ENCODE measurements around the gene GMPR2. TPM values are rescaled to one million over a fixed set of nuclear protein-coding genes. Genes with fewer than 3 reads are reported as not detected.

Gene GMPR2
- total and polyA plus RNA-seq, 2 of the 4 experiments (the other 2 are of a cell fraction), result 63.7 to 92.5 TPM

GRCh38 chr14:24252289-24253124 lies 19.8 kb downstream of the GMPR2 start:
- TF ChIP-seq, protein P1, sequence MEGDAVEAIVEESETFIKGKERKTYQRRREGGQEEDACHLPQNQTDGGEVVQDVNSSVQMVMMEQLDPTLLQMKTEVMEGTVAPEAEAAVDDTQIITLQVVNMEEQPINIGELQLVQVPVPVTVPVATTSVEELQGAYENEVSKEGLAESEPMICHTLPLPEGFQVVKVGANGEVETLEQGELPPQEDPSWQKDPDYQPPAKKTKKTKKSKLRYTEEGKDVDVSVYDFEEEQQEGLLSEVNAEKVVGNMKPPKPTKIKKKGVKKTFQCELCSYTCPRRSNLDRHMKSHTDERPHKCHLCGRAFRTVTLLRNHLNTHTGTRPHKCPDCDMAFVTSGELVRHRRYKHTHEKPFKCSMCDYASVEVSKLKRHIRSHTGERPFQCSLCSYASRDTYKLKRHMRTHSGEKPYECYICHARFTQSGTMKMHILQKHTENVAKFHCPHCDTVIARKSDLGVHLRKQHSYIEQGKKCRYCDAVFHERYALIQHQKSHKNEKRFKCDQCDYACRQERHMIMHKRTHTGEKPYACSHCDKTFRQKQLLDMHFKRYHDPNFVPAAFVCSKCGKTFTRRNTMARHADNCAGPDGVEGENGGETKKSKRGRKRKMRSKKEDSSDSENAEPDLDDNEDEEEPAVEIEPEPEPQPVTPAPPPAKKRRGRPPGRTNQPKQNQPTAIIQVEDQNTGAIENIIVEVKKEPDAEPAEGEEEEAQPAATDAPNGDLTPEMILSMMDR (conservative IDR thresholded peaks at IDR 0.05; ENCODE audit: low read depth, low read length), result no peak
- TF ChIP-seq CHD1 (IDR thresholded peaks at IDR 0.05; ENCODE audit: low read depth, low read length), result no peak
- TF ChIP-seq RAD21 (IDR thresholded peaks at IDR 0.05; ENCODE audit: low read length), result no peak
- no peak for TF ChIP-seq NFE2L2 (IDR thresholded peaks at IDR 0.05; ENCODE audit: low read depth, low read length)
- TF ChIP-seq MXI1 (IDR thresholded peaks at IDR 0.05; ENCODE audit: borderline replicate concordance, low read depth, low read length), result no peak
- 80% methylated on average over 1 of the region's 11 CpGs; no CpG with 5 or more reads in 1 of the 2 experiments for WGBS, 2 experiments (ENCODE audit: extremely low coverage in 2 of 2, insufficient read length in 1 of 2)
- Histone ChIP-seq H2BK120ac (ENCODE audit: low read depth, low read length) (peak overlapping the region; percentile 80), H4K20me1 (ENCODE audit: insufficient read depth, low read length) (no peaks in the 10 kb centered on the region), H2AK9ac (replicated peaks; ENCODE audit: low read depth, low read length, poor library complexity) (peak overlapping the region; percentile 91), H3K9me1 (ENCODE audit: insufficient read depth, low read length) (peaks cover 25% of the 10 kb centered on the region), H2AK5ac (ENCODE audit: low read depth, low read length) (peak overlapping the region; percentile 83), H3K27me3 (ENCODE audit: control insufficient read depth, insufficient read depth, low read length) (no peaks in the 10 kb centered on the region), H3K4ac (ENCODE audit: low read depth, low read length) (peak overlapping the region; percentile 82), H4K8ac (ENCODE audit: low read depth in 2 of 2, low read length in 2 of 2) (peak overlapping the region; percentile 62 to 82; a peak in 3 of 4 replicates), H2BK5ac (ENCODE audit: low read depth, low read length, poor library complexity, severe bottlenecking) (peak overlapping the region; percentile 78), H4K91ac (ENCODE audit: insufficient read depth, low read depth, low read length) (peak overlapping the region; percentile 85), H3K79me1 (ENCODE audit: low read depth in 1 of 2, low read length in 2 of 2) (no peaks in the 10 kb centered on the region), H2AFZ (replicated peaks; ENCODE audit: low read length, poor library complexity) (peak overlapping the region; percentile 70), H3K9me3 (ENCODE audit: control insufficient read depth, insufficient read depth, low read length) (no peaks in the 10 kb centered on the region), H3K9ac (ENCODE audit: low read depth, low read length) (no peak overlapping the region), H3K36me3 (ENCODE audit: control insufficient read depth, insufficient read depth, low read length) (peaks cover 2% of the 10 kb centered on the region; the same call in 1 of the 2 replicates), H3K27ac (ENCODE audit: insufficient read depth, low read length) (peak overlapping the region; percentile 11), H2BK20ac (ENCODE audit: low read depth, low read length) (peak overlapping the region; percentile 81), H3K4me1 (ENCODE audit: control insufficient read depth, insufficient read depth, low read length) (peaks cover 13% of the 10 kb centered on the region), H3K18ac (ENCODE audit: low read depth, low read length) (peak overlapping the region; percentile 50; the same call in 1 of the 2 replicates), H3K23ac (ENCODE audit: low read depth, low read length) (peak overlapping the region; percentile 45; the same call in 1 of the 2 replicates), H3K4me3 (ENCODE audit: insufficient read depth, low read depth, low read length) (no peak overlapping the region), H2BK15ac (ENCODE audit: low read depth, low read length) (peak overlapping the region; percentile 72; the same call in 2 of the 3 replicates), H3K14ac (replicated peaks; ENCODE audit: low read depth, low read length) (peak overlapping the region; percentile 61), H3K56ac (ENCODE audit: extremely low read depth, insufficient read depth, low read length) (no peak overlapping the region), H4K5ac (ENCODE audit: low read depth, low read length) (peak overlapping the region; percentile 53; the same call in 1 of the 2 replicates), H3K4me2 (ENCODE audit: low read depth, low read length) (no peak overlapping the region)
- BruUV-seq (replicated peaks), result no TSS peak
- intact Hi-C loops (cut with micrococcal nuclease) (no loop called here), dilution Hi-C loops (cut with HindIII; ENCODE audit: low sequenced_read_pairs, unreplicated experiment) (no loop called here), in situ Hi-C loops (cut with MboI; ENCODE audit: low sequenced_read_pairs) (no loop called here)
- ATAC-seq (ENCODE audit: low read depth), result no peak
- no peak for DNase-seq
- ChIA-PET CTCF (interaction anchor here (1.1 to 2.5 kb wide), 2 partner anchors 9 to 18 kb away, joined by 4 to 10 read pairs; partner anchors contain the start of genes RABGGTA and TINF2), POLR2A (ENCODE audit: unreplicated experiment) (interaction anchor here (2.5 kb wide), 1 partner anchor 10 kb away, joined by 7 read pairs; the partner anchor contains the start of gene TINF2)

Measured in IMR-90 (cell line).